Measurements from ENCODE around the gene METTL9.

Gene METTL9

DNA sequence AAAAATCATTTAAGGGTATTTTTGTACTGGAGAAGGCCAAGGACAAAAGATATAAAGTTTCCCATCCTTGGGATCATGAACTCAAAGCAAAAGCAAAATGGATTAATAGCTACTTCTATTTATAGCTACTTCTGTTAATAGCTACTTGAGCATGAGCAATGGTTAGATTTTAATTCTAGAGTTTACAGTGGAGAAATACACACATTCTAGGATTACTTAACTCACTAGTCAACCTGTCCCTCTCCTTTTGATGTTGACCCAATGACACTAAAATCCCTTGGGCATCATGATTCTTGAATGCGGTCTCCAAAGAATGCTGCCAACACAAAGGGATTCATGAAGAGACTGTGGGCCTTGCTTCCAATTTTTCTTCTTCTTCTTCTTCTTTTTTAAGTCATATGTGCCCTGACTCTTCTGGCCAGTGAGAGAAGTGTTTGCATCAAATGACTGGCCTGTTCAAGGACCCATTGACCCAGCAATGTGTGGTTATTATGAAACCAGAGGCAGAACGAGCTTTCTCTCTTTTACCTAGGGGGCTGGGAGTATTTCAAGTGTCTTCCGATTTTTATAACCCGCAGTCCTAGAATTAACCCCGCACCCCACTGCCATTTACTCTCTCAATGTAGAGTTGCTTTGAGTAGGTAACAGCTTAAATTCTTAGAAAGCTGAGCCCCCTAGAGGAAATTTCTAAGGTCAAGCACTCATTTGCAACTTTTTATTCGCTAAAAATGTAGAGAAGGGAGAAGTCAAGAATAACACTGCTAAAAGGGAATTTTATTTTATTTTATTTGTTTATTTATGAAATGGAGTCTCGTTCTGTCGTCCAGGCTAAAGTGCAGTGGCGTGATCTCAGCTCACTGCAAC lies 99.0 kb downstream of the METTL9 start:
- no peak for FAIRE-seq

DNA sequence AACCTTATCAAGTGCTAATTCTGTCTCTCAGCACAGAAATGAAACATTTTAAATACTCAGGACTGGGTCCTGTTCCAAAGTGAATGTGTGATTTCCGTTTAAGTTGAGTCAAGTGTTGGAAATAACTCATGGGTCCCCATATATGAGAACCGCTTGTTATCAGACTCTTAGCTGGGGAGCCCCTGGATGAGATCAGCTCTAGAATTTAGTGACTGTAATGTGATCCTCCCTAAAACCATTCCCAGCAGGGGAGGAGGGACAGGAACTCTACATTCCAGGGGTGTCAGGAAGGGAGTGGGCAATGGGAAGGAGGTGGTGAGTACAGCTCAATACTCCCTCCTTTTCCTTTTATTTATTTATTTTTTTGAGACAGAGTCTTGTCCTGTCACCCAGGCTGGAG lies 101.9 kb downstream of the METTL9 start:
- DNase-seq (ENCODE audit: extremely low spot score, insufficient read length, low read depth) (no peak), FAIRE-seq (no peak)

More for the DNA sequence above, 99.0 kb downstream of the METTL9 start:
- DNase-seq (ENCODE audit: extremely low spot score, insufficient read length, low read depth): no peak

DNA sequence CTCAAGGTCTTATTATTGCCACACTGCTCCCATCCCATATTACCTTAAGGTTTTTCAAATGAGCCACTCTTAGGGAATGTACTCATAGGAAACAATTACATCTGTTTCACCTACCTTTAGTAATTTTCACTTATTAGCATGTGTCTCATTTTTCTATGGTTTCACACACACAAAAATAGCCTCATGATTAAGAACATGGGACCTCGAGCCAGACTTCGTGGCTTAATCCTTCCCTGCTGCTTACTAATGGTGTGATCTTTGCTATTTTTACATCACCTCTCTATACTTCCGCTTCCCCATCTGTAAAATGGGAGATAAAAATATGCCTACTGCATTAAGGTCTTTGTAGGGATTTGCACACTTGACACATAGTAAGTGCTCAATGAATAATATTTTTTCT lies 102.9 kb downstream of the METTL9 start:
- FAIRE-seq (no peak), DNase-seq (ENCODE audit: extremely low spot score, insufficient read length, low read depth) (no peak)

DNA sequence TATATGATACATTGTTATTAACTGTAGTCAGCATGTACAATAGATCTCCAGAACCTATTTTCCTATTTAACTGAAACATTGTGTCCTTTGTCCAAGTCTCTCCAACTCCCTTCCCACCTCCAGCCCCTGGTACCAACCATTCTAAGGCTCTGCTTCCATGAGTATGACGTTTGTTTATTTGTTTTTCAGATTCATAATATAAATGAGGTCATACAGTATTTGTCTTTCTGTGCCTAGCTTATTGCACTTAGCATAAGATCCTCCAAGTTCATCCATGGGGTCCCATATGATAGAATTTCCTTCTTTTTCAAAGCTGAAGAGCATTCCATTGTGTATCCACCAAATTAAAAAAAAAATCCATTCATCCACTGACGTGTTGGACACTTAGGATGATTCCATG lies 103.8 kb downstream of the METTL9 start:
- FAIRE-seq (no peak), DNase-seq (ENCODE audit: extremely low spot score, insufficient read length, low read depth) (no peak)

DNA sequence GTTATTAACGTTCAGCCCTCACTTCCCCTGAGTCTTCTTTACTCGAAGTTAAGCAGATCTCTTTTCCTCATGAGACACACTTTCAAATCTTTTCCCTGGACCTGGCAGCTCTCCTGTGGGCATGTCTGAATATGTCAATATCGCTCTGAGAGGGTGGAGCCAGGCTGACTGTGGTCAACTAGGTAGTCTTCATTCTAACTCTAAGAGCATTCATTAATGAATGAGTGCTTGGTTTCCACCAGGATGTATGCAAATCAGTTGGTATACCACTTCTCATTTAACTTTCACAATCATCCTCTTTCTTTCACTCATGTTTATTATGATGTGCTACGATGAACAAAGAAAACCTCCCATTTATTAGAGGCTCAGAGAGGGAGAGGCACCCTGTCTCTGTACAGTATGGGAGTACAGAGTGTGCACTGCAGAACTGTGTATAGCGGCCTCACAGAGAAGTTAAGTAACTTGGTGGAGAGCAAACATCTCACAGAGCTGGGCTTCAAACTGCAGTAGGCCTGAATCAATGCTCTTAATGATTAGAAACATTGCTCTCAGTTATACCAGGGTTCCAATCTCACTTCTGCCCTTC lies 104.3 kb downstream of the METTL9 start:
- peak; percentile 32 for DNase-seq (ENCODE audit: extremely low spot score, insufficient read length, low read depth)
- FAIRE-seq: peak; percentile 57

DNA sequence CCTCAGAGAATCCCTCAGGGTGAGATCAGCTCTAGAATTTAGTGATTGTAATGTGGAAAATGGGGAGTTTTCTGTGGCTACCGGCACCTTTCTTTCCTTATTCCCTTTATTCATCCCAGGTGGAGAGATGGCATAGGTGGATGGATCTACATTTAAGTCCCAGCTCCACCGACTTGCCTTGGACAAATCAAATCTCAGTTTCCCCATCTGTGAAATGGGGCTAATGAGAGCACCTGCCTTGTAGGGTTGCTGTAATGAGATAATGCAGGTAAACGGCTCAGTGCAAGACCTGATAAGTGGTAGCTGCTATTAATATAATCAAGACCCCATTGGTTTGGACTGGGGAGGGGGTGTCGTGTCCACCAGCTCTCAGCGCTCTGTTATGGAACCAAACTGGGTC lies 104.9 kb downstream of the METTL9 start:
- FAIRE-seq (no peak), DNase-seq (ENCODE audit: extremely low spot score, insufficient read length, low read depth) (no peak)

DNA sequence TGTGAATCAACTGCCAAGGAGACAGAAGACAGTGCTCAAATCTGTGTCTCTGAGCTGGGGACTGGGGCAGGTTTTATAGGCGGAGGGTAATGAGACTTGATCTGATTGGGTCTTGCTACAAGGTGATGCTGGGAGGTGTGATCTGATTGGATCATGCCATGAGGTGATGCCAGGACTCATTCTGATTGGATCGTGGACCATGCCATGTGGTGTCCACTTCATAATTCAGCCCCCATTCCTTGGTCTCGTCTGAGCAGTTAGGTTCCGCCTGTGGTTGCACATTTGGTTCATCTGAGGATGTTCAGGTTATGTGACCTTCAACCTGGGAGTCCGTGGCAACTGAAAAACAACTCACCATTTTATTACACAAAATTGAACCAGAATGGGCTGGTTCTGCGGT lies 105.4 kb downstream of the METTL9 start:
- DNase-seq (ENCODE audit: extremely low spot score, insufficient read length, low read depth) (no peak), FAIRE-seq (no peak)

Measured in GM18507 (cell line).